ENCODE measurements around the gene GCN1.

The GCN1 gene

GRCh38 chr12:120181991-120182631 is 12.4 kb downstream of the GCN1 start:
- DNase-seq: no peak

- no peak for DNase-seq
Measured at GRCh38 chr12:120180975-120181374, 13.5 kb downstream of the GCN1 start.

- DNase-seq: no peak
Measured at GRCh38 chr12:120175537-120175936, 19.0 kb downstream of the GCN1 start.

DNA sequence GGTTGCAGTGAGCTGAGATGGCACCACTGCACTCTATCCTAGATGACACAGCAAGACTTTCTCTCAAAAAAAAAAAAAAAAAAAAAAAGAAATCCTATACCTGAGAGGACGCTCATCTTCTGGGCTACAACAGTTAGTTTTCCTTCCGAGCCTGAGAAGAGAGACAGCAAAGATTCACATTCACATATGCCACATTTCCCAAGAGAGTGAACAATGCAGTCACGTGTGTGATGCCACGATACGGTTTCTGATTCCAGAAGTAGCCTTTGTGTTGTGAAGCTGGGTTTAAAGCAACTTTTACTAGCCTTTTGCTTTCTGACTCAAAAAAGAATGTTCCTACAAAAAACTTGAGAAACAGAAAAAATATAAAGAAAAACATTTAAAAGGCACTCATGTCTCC is 19.5 kb downstream of the GCN1 start:
- no peak for DNase-seq

DNA sequence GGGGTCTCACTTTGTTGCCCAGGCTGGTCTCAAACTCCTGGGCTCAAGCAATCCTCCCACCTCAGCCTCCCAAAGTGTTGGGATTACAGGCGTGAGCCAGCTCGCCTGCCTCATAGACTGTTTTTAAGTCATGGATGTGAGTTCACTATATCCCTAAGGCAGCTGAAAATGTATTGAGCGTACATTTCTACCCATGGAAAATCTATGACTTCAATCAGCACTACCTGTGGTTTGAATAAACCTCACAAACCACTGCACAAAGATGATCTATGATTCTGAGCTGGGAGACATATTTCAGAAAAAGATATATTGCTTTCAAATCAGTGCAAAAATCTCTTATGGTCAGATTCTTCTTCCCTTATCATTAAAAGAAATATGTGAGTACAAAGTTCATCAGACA is 22.5 kb downstream of the GCN1 start:
- DNase-seq: no peak

GRCh38 chr12:120170631-120171030 is 23.9 kb downstream of the GCN1 start:
- DNase-seq: no peak

DNA sequence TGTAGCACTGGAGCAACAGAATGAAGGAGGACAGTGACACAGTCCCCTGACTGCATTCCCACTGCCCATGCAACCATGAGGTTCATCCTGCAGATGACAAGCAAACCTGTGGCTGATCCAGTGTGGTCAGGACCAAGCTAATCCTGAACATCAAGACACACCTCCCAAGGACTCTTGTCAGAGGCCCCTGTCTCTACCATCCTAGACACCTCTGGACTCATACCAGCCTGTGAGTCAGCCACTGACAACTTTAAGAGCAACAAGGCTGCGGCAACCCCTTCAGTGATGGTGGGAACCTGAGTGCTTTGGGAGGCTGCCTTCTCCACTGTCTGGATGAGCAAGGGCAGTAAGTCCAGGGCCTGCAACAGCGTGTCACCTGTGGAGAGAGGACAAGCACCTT is 24.6 kb downstream of the GCN1 start:
- no peak for DNase-seq

DNA sequence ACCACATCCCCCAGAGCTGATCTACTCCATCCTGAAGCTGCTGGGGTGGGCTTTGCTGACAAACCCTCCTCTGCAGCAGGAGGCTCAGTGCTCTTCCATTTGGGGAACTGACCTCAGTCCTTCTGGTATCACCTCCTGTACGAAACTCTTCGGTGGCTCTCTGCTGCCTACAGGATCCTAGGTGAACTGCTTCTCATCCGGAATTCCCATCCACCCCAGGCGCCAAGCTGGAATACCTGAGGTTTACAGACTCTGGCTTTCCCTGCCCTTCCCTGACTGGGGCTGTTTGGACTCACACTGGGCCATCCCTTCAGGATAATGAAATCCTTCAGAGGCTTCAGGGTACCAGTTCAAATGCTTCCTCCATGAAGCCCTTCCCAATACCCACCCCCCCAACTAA is 26.2 kb downstream of the GCN1 start:
- DNase-seq: no peak

- DNase-seq: no peak
Measured at GRCh38 chr12:120167529-120168095, 26.9 kb downstream of the GCN1 start.

DNA sequence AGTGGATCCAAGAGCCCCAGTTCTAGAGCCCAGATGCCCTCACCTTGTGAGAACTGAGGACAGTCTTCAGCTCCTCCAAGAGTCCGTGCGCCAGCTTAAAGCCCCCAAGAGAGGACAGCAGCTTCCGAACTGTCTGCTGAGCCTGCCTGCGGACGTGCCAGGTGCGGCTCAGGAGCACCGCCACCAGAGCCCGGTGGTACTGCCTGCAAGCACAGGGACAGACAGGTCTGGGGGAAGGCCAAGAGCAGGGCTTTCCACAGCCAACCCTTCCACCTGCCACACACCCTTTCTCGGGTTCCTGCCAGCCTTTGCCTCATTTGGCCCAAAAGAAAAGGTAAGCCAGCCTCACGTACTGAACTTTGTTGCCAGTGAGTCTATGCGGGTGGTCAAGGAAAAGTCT is 30.2 kb downstream of the GCN1 start:
- no peak for DNase-seq

DNA sequence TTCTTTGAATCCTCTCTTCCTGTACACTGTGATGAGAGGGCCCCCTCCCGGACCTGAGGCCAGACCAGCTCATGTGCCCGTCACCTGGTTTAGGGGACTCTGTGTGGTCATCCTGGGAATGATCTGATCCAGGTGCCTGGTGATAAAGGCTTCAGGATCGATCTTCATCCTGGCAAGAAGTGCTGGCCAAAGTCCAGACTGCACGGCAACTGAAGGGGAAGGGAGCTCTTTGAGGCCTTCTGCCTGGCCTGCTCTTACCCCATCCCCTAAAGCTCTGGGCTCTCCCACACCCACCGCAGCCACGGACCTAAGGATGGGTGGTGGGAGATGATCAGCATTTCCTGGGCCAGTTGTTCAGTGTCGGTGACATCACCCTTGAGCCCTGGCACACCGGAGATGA is 31.8 kb downstream of the GCN1 start:
- no peak for DNase-seq

- no peak for DNase-seq
Measured at GRCh38 chr12:120161852-120162251, 32.7 kb downstream of the GCN1 start.

- DNase-seq: no peak
Measured at GRCh38 chr12:120159509-120160237, 34.8 kb downstream of the GCN1 start.

- no peak for DNase-seq
Measured at GRCh38 chr12:120158351-120158750, 36.2 kb downstream of the GCN1 start.

DNA sequence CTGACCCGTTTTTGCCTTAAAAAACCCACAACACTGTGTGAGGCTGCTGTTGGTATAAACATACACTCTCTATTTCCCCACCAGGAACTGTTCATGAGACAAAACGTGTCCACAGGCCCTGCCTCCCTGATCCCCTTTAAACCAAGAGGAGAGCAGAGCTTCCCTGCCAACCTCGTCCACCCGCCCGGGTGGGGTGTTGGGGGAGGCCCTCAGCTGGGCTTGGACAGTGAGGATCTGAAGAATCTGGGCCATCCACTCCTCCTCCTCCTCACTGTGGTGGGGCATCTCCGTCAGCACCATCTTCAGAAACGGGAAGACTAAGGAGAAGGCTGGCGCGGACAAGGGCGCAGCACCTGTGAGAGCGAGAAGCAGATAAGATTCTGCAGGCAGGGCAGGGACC is 36.8 kb downstream of the GCN1 start:
- no peak for DNase-seq

- no peak for DNase-seq
Measured at GRCh38 chr12:120156315-120157259, 37.9 kb downstream of the GCN1 start.

- no peak for DNase-seq
Measured at GRCh38 chr12:120155072-120155471, 39.4 kb downstream of the GCN1 start.

- DNase-seq: no peak
Measured at GRCh38 chr12:120150919-120151525, 43.5 kb downstream of the GCN1 start.

DNA sequence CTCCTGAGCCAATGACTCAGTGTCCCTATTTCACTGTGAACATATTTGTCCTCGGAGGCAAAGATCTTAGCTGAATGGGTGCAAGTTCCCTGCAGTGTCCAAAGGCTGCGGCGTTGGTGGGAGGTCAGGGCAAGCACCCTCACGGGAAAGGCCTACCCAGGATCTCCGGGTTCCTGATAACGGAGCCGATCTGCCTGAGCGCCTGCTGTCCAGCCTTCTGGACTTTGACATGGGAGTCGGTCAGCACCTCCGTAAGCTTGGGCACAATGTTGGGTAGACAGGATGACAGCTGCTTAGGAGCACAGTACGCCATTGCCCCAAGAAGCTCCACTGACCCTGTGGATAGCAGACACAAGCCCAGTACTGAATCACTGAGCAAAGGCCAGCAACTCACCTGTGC is 46.5 kb downstream of the GCN1 start:
- no peak for DNase-seq

DNA sequence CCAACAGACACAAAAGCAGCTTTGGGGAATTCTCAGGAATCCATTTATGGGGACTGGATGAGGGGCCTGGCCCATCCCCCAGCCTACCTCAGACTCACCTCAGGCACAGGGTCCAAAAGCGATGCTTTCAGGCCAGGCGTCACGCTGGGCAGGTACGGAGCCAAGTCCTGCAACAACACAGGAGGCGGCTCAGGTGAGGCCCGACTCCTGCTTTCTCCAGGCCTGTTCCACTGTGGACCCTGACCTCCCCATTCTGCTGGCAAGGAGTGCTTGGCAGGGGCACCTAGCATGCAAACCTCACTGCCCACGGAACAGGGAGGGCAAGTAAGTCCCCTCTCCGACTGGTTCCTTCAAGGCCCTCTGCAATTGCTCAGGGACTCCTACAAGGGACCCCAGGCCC is 49.4 kb downstream of the GCN1 start:
- no peak for DNase-seq

DNA sequence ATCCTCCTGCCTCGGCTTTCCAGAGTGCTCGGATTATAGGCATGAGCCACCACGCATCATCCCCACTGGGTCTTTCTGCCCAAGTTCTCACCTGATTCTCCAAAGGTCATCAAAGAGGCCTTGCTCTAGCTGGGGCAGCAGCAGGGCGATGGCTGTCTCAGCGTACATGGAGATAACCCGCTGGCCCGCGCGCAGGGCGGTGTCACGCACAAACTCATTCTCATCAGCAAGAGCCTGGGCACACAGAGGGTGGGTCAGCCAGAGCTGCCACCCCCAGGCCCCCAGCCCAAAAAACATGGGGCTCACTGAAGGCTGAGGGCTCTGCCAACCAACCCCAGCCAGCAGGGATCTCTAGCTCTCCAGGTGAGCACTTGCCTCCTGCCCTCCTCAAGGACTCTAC is 50.3 kb downstream of the GCN1 start:
- no peak for DNase-seq

- DNase-seq: no peak
Measured at GRCh38 chr12:120142231-120142877, 52.2 kb downstream of the GCN1 start.

Data from NCI-H1694 treated with DMSO at 0.1 percent for 48 hours (cell line).